HG02763 (cell line): ENCODE results near the gene DENND1C.
A peak's percentile ranks its signal among the peaks of the same experiment; 100 is the strongest.

Experiments
- ATAC-seq: cut with Tn5 transposase; IDR thresholded peaks from one replicate; pipeline ENCODE4 v1.9.1; 2021; ENCODE audit warnings: mild to moderate bottlenecking, moderate library complexity; ENCODE audit not compliant: unreplicated experiment

Gene DENND1C

GRCh38 chr19:6480848-6481415, 655 bp downstream of the DENND1C start:
- no peak for ATAC-seq

- ATAC-seq = no peak
Measured at GRCh38 chr19:6479836-6480398, 1.7 kb downstream of the DENND1C start.

GRCh38 chr19:6478815-6479214, 2.8 kb downstream of the DENND1C start:
- no peak for ATAC-seq

GRCh38 chr19:6476896-6477431, 4.6 kb downstream of the DENND1C start:
- ATAC-seq = no peak

- no peak for ATAC-seq
Measured at GRCh38 chr19:6476155-6476895, 5.3 kb downstream of the DENND1C start.

- ATAC-seq = no peak
Measured at GRCh38 chr19:6475321-6476108, 6.1 kb downstream of the DENND1C start.

GRCh38 chr19:6473647-6474046, 7.9 kb downstream of the DENND1C start:
- ATAC-seq = no peak

- ATAC-seq = no peak
Measured at GRCh38 chr19:6472713-6473112, 8.9 kb downstream of the DENND1C start.

GRCh38 chr19:6471076-6471475, 10.5 kb downstream of the DENND1C start:
- ATAC-seq = no peak

- ATAC-seq = no peak
Measured at GRCh38 chr19:6470173-6470572, 11.4 kb downstream of the DENND1C start.

- ATAC-seq = no peak
Measured at GRCh38 chr19:6467384-6467783, 14.2 kb downstream of the DENND1C start.

GRCh38 chr19:6466526-6467248, 14.9 kb downstream of the DENND1C start:
- ATAC-seq = no peak

GRCh38 chr19:6465663-6466062, 15.9 kb downstream of the DENND1C start:
- ATAC-seq = no peak

- no peak for ATAC-seq
Measured at GRCh38 chr19:6465006-6465405, 16.6 kb downstream of the DENND1C start.

GRCh38 chr19:6464070-6464873, 17.3 kb downstream of the DENND1C start, which contains the start of gene CRB3:
Gene CRB3 (plus strand): TSS chr19:6464271. CDS start chr19:6464702, 431 bp downstream.
- ATAC-seq = no peak

- peak; percentile 82 for ATAC-seq
Measured at GRCh38 chr19:6460099-6460884, 21.3 kb downstream of the DENND1C start.

- ATAC-seq = peak; percentile 21
Measured at GRCh38 chr19:6459262-6460098, 22.1 kb downstream of the DENND1C start, which contains the start of gene SLC25A23. Gene SLC25A23 (minus strand): TSS chr19:6459792. CDS start chr19:6459628, 164 bp downstream.

- no peak for ATAC-seq
Measured at GRCh38 chr19:6458695-6459261, 22.8 kb downstream of the DENND1C start.
